Head of caudate nucleus (tissue), 42 donors: ENCODE data around the gene CLMN.

ENCODE experiments used
- DNase-seq, 42 donors: peaks; one replicate each; pipeline versions ENCODE4 v3.0.0 to v3.0.0-alpha.2; 2020 to 2021; ENCODE audit warnings: mixed read lengths in 7 of 42
- intact Hi-C: fragments of 100-400 bp; cut with DNase I; formaldehyde crosslinking; loops from one replicate; pipeline ENCODE4 v1.15.0; 2022

Gene CLMN

DNA sequence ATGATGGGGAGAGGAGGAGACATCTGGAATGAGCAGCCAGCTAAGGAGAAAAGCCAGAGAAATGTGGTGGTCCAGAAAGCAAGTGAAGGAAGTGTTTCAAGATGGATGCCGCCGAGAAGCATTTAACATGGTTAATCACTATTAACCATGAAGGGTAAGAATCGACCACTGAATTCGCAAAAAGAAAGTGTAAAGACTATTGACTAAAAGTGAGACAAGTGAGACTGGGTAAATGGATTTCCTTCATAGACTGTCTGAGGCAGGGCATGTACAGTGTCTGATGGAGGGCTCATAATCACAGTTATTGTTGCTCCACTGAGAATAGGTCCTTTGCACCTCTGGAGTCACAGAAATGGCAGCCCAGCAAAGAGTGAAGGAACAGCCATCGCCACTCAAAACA is 25.3 kb upstream of the CLMN start:
- intact Hi-C loops, result no loop called here
- no peak for DNase-seq

DNA sequence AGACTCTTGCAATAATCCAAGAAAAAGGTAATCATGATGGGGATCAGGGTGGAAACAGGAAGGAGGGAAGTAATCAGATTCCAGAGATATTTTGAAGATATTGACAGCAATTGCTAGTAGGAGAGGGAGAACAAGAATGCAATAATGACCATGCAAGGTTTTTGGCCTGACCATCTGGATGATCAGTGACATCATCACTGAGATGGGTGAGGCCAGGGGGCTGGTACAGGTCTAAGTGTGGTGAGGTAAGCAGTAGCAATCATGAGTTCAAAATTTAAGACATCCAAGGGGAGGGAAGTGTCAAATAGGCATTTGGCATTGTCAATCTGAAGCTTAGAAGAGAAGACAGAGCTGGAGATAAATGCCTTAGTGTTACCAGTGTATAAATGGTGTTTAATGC is 24.8 kb upstream of the CLMN start:
- DNase-seq, result peak in 1 of 42 donors; percentile 12
- intact Hi-C loops, result no loop called here

DNA sequence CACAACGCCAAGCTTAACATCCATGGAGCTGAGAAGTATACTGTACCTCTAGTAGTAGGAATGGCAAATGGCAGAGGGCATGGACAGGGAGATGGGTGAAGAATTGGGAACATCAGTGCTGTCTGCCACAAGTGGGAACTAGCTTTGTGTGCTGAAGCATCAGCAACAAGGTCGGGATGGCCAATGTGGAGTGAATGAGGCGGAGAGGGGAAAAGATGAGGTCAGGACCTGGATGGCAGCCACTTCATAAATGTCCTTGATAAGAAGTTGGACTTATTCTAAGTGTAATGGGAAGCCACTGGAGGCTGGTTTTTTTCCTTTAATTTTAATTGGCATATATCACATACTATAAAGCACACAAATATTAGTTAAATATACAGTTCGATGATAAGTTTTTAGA is 21.9 kb upstream of the CLMN start:
- intact Hi-C loops, result no loop called here
- DNase-seq, result no peak

DNA sequence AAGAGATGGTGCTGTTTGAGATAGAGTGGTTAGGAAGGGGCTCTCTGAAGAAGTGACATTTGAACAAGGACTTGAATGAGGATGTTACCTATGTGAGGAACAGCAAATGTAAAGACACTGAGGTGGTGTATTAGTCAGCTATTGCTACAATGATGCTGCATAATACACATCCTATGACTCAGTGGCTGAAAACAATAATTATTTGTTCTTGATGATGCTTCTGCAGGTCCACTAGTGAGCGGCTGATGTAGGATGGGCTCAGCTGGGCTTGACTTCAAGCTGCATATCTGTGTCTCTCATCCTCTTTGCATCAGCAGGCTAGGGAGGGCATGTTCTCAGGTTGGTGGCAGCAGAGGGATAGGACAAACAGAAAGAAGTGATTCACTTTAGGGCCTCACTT is 21.4 kb upstream of the CLMN start:
- DNase-seq, result no peak
- intact Hi-C loops, result no loop called here

DNA sequence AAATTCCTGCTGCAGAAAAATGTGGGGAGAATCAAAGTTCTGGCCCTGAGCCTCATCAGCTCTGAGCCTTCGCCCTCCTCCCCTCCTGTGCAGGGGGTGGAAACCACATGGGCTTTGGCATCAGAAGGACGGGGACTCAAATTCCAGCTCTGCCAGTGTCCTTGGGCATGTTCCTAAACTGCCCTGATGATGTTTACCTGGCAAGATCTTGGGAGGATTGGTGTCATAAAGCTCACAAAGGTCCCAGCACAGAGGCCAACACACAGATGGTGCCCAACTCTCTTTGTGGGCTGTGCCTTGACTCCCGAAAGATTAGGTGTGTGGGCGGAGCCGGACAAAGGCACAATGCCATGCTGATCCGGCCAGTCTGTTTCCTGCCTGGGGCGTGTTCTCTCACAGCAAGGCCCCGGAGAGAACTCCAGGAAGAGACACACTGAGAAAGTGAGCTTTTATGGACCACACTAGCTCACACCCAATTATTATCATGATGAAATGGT is 20.5 kb upstream of the CLMN start:
- DNase-seq, result no peak
- intact Hi-C loops, result no loop called here

DNA sequence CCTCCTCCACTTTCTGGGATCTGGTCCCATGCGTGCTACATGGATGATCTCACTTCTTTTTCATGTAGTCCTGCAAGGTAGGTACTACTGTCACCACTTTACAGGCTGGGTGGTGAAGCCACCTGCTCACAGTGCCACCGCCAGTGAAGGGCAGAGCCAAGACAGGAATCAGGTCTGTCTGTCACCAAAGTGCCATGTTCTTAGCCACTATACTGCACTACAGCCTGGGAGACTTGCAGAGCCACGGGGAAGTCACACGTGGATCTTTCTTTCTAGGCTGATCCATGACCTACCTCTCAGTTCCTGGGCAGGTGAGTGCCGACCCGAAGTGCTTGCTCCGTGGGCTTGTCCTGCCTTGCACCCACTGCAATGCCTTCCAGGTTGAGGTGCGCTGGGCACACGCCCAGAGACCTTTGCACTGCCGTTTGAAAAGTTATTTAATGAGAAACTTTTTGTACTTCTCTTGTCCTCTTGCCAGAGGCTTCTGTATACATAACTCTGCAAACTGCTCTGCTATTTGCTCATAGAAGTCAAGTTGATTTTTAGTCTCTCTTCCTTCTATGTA is 19.7 kb upstream of the CLMN start:
- DNase-seq, result no peak
- intact Hi-C loops, result no loop called here

DNA sequence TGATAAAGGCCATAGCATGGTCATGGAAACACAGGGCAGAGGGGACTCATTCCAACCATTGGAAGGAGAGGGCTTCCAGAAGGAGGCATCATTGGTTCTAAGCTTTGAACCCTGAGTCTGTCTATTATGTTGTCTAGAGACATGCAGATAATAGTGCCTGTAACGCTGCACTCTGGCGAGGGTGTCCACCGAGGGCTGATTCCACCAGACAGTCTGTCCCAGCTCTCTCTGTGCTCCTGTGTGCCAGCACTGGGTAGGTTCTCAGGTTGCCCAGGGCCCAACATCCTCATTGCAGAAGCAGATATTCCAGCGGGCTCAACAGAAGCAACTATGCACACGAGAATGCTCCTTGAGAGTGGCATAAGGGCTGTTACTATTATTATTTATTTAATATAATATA is 18.7 kb upstream of the CLMN start:
- DNase-seq, result no peak
- intact Hi-C loops, result no loop called here

DNA sequence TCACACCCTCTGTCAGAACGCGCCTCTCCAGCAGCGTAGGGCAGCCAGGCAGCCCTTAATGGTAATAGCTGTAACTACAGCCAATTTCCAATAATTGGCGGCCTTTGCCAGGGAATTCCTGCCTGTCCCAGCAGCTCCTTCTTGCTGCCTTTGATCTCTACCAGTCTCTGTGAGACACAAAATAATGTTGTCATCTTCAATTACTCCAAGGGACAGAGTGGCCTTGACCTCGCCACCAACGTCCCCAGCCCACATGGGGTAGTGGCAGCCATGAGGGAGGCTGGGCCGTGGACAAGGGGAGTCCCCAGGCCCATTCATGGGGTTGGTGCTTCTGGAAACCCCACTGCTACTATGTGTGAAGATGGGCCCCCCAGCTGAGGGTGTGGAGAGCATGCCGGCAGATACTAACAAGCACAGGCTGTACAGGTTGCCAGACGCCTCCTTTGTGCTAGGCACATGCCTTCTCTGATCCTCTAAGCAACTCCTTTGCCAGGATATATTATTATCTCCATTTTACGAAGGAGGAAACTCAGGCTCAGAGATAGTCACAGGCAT is 17.4 kb upstream of the CLMN start:
- DNase-seq, result no peak
- intact Hi-C loops, result no loop called here

DNA sequence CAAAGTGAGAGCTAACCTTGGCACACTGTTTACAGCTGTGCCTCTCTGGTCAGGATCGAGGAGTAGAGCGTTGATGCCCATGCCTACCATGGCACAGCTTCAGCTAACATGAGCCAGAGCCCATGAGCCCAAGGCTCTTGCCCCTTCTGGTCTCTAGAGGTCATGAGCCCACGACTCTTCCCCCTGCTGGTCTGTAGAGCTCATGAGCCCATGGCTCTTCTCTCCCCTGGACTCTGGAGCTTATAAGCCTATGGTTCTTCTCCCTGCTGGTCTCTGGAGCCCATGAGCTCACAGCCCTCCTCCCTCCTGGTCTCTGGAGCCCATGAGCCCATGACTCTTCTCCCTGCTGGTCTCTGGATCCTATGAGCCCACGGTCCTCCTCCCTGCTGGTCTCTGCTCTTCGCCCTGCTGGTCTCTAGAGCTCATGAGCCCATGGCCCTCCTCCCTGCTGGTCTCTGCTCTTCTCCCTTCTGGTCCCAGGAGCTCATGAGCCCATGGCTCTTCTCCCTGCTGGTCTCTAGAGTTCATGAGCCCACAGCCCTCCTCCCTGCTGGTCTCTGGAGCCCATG is 16.6 kb upstream of the CLMN start:
- DNase-seq, result no peak
- intact Hi-C loops, result no loop called here

DNA sequence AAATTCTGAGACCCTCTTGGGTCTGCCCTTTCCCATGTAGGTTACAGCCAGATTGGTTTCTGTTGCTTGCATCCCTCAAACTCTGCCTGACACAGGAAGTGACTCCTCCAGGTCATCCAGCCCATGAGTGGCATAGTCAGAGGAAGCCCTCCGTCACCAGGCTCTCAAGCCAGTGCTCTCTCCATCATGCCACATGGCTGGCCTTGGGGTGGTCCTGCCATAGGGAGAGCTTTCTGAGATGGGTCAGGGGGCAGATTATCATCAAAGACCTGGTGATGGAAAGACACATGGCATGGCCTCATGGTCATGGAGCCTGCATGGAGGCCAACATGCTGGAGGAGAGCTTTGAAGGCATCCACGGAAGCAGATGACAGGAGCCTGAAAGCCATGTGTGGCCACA is 15.4 kb upstream of the CLMN start:
- no peak for DNase-seq
- intact Hi-C loops, result no loop called here

DNA sequence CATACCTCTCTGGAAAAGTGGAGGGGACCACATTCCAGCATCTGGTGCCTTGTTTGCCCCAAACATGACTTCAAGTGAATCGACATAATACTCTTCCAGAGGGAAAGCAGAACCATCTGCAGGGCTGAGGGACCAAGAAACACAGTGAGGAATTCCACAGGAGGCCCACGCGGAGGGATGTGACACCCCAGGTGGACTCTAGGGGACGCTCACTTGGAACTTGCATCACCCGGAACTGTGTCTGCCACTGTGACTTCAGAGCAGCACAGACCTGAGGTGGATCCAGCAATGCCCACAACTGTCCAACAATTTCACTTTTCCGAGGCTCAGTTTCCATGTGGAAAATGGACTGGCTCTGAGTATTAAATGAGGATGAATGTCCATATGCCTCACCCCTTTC is 14.3 kb upstream of the CLMN start:
- intact Hi-C loops, result no loop called here
- DNase-seq, result no peak

DNA sequence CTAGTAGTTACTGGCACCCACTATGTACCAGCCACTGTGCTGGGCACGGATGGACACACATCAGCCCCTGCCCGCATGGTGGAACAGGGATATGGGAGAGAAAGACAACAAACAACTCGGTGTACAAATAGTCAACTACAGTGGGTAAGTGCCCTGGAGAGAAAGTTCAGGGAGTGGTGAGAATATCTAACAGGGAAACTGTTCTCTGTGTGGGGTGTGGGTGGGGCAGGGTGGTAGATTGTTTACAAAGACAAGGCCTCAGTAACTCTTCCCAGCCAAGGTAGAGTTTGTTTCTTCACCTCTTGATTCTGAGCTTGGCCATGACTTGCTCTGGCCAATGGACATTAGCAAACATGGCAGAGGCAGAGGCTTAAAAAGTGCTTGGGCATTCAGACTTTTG is 12.9 kb upstream of the CLMN start:
- no peak for DNase-seq
- intact Hi-C loops, result no loop called here

DNA sequence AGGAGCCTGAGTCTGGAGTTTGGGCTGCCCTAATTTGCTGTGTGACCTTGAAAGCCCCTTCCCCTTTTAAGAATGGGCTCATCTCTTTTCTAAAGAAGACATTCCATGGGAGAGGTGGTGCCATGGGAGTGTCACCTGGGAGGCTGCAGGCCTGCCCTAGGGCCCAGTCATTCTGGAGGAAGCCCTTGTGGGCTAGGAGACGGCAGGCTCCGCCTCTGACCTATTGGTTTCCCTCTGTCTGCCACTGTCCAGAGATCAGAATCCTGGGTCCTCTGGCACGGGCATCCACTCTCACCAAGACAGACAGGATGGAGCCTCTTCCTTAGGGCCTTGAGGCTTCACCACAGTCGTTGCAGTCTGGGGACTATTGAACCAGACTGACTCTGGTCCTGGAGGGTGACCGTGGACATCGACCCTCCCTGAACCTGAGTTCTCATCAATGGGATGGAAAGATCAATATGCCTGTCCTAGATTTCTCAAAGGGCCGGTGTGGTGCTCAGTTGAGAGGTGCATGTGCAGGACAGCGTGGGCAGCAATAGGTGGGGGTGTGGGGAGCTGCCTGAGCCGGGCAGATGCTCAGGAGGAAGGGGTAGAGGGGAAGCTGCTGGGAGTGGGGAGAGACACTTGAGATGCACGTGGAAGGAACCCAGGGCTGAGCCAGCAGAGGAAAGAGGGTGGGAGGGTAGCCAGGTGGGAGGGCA is 12.2 kb upstream of the CLMN start:
- intact Hi-C loops, result no loop called here
- DNase-seq, result no peak

DNA sequence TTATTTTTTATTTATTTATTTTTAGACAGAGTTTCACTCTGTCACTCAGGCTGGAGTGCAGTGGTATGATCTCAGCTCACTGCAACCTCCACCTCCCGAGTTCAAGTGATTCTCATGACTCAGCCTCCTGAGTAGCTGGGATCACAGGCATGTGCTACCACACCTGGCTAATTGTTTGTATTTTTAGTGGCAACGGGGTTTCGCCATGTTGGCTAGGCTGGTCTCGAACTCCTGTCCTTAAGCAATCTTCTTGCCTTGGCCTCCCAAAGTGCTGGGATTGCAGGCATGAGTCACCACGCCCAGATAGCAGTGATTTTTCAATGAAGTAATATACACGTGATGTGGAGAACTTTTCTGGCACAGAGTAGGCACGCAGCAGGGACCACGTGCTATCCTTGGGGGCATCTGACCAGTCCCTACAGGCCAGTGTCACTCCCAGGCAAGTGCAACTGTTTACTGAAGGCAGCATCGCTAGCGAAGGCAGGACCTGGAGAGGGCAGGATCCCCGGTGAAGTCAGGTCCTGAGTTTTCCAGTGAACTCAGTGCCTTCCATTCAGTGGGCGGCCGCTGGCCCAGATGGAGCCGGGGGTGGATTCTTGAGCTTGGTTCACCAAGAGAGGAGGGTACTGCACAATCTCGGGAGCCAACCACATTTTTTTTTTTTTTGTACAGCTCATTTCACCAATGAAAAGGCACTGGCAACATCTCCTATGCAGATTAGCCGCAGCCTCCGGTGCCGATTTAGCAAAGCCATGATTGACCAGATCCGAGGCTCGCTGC is 11.1 kb upstream of the CLMN start:
- DNase-seq, result no peak

DNA sequence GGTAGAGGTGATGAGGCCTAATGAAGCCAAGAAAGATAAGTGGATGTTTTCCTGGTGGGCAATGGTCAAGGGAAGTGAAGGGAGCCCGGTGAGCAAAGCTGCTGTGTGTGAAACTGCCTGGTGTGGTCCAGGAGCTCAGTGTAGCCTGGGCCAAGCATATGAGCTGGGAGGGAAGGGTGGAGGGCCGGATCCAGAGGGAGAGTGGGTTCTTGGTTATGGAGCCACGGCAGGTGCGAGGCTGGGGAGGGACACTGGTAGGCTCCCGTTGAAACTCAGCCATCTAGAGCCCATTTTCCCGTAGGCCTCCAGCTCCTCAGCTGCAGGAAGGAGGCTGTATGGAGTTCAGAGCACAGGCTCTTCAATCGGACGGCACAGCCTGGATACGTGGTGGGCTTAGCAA is 10.2 kb upstream of the CLMN start:
- DNase-seq, result no peak
- intact Hi-C loops, result no loop called here

More for the DNA sequence above, 11.1 kb upstream of the CLMN start:
- intact Hi-C loops, result no loop called here

DNA sequence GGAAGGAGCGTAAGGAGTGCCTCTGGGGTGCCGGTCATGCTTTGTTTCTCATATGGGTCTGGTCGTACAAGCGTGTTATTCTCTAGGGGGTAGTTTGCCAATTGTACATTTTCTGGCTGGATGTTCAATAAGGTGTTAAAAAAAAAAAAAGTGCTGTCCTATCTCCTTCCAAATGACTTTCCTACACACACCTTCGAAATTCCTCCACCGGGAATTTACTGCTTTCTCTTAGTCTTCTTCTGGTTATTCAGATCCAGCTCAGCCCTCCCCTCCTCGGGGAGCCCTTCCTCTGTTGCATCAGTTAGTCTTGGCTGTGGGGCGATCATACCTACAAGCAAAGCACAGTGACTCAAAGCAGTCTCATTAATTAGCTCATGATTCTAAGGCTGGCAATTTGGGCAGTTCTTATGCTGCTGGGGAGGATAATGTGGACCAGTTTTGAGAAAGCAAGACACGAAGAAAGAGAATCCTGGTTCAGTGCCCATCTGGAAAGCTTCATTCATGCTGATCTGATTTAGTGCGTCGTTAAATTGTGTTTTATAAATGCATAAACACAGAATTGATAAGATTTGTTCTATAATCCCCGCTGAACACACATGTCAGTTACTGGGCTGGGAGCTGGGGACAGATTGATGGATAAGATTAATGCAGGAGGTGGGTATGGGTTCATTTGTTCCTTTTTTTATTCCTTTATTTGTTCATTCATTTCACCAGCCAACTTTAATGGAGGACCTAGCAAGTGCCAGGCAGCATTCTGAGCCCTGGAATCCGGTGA is 9.2 kb upstream of the CLMN start:
- DNase-seq, result peak in 1 of 42 donors; percentile 57
- intact Hi-C loops, result no loop called here

DNA sequence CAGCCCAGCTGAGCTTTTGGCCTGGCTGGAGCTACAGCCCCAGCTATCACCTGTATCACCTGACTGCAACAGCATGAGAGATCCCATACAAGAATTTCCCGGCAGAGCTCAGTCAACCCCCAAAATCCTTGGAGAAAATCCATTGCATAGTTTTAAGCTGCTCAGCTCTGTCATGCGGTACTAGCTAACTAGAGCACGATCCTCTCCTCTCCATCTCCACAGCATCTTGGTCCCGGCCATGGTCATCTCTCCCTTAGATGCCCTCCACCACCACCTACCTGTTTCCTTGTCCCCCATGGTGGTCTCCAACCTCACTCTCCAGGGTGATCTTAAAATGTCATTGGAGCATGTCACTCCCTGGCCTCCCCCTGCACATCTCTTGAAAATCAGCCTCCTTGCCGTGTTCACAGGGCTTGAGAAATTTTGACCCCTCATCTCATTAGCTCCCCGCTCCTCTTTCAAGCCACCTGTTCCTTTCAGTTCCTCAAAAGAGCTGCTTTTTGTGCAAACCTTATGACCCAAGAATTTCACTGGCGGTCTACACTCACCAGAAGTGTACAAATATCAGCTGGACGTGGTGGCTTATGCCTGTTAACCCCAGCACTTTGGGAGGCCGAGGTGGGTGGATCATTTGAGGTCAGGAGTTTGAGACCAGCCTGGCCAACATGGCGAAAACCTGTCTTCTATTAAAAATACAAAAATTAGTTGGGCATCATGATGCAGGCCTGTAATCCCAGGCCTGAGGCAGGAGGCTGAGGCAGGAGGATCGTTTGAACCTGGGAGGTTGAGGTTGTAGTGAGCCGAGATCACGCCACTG is 8.1 kb upstream of the CLMN start:
- no peak for DNase-seq
- intact Hi-C loops, result no loop called here

DNA sequence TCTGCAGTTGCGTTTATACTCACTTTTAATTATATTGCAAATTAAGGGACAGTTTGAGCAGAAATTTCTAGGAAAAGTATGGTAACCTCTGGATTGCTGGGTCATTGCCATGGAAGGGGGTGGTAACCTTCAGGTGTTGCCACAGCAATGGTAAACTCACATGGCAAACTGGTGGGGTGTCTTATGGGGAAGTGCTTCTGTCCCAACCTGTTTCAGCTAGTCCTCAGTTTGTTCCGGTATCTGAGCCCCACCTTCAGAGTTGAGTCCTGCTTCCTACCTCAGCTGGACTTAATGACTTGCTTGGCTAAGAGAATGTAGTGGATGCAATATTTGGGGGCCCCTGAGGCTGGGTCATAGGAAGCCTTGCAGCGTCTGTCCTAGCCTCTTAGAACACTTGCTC is 7.3 kb upstream of the CLMN start:
- intact Hi-C loops, result no loop called here
- no peak for DNase-seq
